Keratinocyte (primary cell): Measurements from ENCODE around the gene EGLN3. TPM values are rescaled to one million over a fixed set of nuclear protein-coding genes. Genes with fewer than 3 reads are reported as not detected.

Experiments
- DNase-seq: peaks from one replicate; pipeline ENCODE4 v3.0.0-alpha.2; 2011; ENCODE audit warnings: low read depth, missing footprints, low spot score
- FAIRE-seq: peaks from 2 replicates; lab custom pipeline; 2011; peaks lifted over from hg19 to GRCh38; lab: Jason Lieb, UNC
- H2AFZ ChIP-seq: 2 replicates; pipeline ENCODE4 v1.6.0; 2012; ENCODE audit warnings: low read length, control low read depth, inconsistent platforms; ENCODE audit not compliant: control insufficient read depth
- H3K27ac ChIP-seq: 2 replicates; pipeline ENCODE4 v1.5.1; 2011; ENCODE audit warnings: low read length; ENCODE audit not compliant: control insufficient read depth, insufficient read depth
- H3K27me3 ChIP-seq: 3 replicates; pipeline ENCODE4 v1.6.0; 2011; ENCODE audit warnings: low read length; ENCODE audit not compliant: control insufficient read depth, insufficient read depth; ENCODE audit errors: extremely low read depth
- H3K36me3 ChIP-seq, 2 experiments: 2 replicates in 1 of 2; 3 replicates in 1 of 2; pipeline ENCODE4 v1.5.1; 2011; ENCODE audit warnings: low read length in 2 of 2, mild to moderate bottlenecking in 1 of 2; ENCODE audit not compliant: control insufficient read depth in 2 of 2, insufficient read depth in 2 of 2; ENCODE audit errors: extremely low read depth in 1 of 2
- H3K4me1 ChIP-seq: 3 replicates; pipeline ENCODE4 v1.5.1; 2011; ENCODE audit warnings: low read length; ENCODE audit not compliant: control insufficient read depth, insufficient read depth; ENCODE audit errors: extremely low read depth
- H3K4me2 ChIP-seq: 3 replicates; pipeline ENCODE4 v1.6.0; 2011; ENCODE audit warnings: low read depth, low read length; ENCODE audit not compliant: control insufficient read depth, insufficient read depth; ENCODE audit errors: extremely low read depth
- H3K4me3 ChIP-seq, 3 experiments: fragments of 200-600 bp in 1 of 3; sonication (generic) in 1 of 3; 2 replicates in 2 of 3; 3 replicates in 1 of 3; pipeline ENCODE4 v1.5.1; 2011 to 2016; ENCODE audit warnings: low read length in 3 of 3, mild to moderate bottlenecking in 3 of 3, control low read depth in 2 of 3, inconsistent platforms in 1 of 3, low read depth in 1 of 3, mixed read lengths in 1 of 3, mixed run types in 1 of 3, moderate library complexity in 1 of 3; ENCODE audit not compliant: control insufficient read depth in 2 of 3, insufficient read depth in 2 of 3; ENCODE audit errors: extremely low read depth in 1 of 3
- H3K79me2 ChIP-seq: 2 replicates; pipeline ENCODE4 v1.6.0; 2012; ENCODE audit warnings: low read length; ENCODE audit not compliant: control insufficient read depth, insufficient read depth
- H3K9ac ChIP-seq: 3 replicates; pipeline ENCODE4 v1.6.0; 2011; ENCODE audit warnings: low read length; ENCODE audit not compliant: control insufficient read depth, insufficient read depth; ENCODE audit errors: extremely low read depth
- H3K9me1 ChIP-seq: 3 replicates; pipeline ENCODE4 v1.6.0; 2011; ENCODE audit warnings: low read length; ENCODE audit not compliant: control insufficient read depth, insufficient read depth; ENCODE audit errors: extremely low read depth
- H3K9me3 ChIP-seq: 2 replicates; pipeline ENCODE4 v1.5.1; 2012; ENCODE audit warnings: low read depth, low read length; ENCODE audit not compliant: control insufficient read depth
- H4K20me1 ChIP-seq: 3 replicates; pipeline ENCODE4 v1.6.0; 2011; ENCODE audit warnings: low read length; ENCODE audit not compliant: control insufficient read depth, insufficient read depth; ENCODE audit errors: extremely low read depth
- EZH2 ChIP-seq: IDR thresholded peaks from one replicate; pipeline ENCODE4 v1.6.1; 2012; ENCODE audit warnings: inconsistent platforms, mild to moderate bottlenecking, low read length, moderate library complexity
- dilution Hi-C: fragments of 300-500 bp; cut with MboI; formaldehyde crosslinking; loops from one replicate; pipeline ENCODE4 v1.7.0; 2020; ENCODE audit warnings: low sequenced_read_pairs; ENCODE audit not compliant: extremely low pct_ligation_motif_present
- polyA plus RNA-seq, 5 experiments: library from polyadenylated mRNA; depleted of rRNA in 3 of 5; stranded (reverse) in 3 of 5; stranded (forward) in 1 of 5; unstranded in 1 of 5; fragments of >200 nt; gene quantifications; 1 replicate in 1 of 5; 2 replicates in 3 of 5; 3 replicates in 1 of 5; pipeline versions ENCODE4 v1.2.1 to v1.2.3, GENCODE V29; 2011 to 2012; ENCODE audit warnings: missing spikeins in 2 of 5, low read depth in 1 of 5, low replicate concordance in 1 of 5
- TF ChIP-seq, protein P1 (sequence below), 3 experiments: IDR thresholded peaks in 1 of 3; conservative IDR thresholded peaks in 1 of 3; optimal IDR thresholded peaks in 1 of 3; 2 replicates in 2 of 3; 3 replicates in 1 of 3; pipeline versions ENCODE3 to v1.5.1; 2011; ENCODE audit warnings: low read length in 3 of 3, mild to moderate bottlenecking in 3 of 3, moderate library complexity in 2 of 3, control low read depth in 1 of 3, inconsistent platforms in 1 of 3; ENCODE audit not compliant: insufficient read depth in 2 of 3; ENCODE audit errors: extremely low read depth in 1 of 3

The EGLN3 gene
- polyA plus RNA-seq, 1 donor (not counting 4 experiments of a cell fraction or from before 2014, with no cell fraction given): 9.3 TPM

DNA sequence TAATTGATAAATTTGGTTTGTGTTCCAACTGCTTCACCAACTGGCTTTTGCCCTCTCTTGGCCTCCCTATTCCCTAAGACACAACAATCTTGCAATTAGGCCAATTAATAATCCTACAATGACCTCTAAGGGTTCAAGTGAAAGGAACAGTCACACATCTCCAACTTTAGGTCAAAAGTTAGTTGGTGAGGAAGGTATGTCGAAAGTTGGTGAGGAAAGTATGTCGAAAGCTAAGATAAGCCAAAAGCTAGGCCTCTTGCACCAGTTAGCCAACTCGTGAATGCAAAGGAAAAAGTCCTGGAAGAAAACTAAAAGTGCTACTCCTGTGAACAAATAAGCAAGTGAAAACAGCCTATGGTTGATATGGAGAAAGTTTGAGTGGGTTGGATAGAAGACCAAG, 32.6 kb downstream of the EGLN3 start:
- FAIRE-seq (no peak), DNase-seq (no peak)
- H3K79me2 ChIP-seq: no peaks in the 10 kb centered on the region
- no peaks in the 10 kb centered on the region for H3K9me1 ChIP-seq
- no peak overlapping the region for H2AFZ ChIP-seq
- no peak overlapping the region for H3K4me3 ChIP-seq
- no peaks in the 10 kb centered on the region for H3K9me3 ChIP-seq
- H4K20me1 ChIP-seq: no peaks in the 10 kb centered on the region
- no peak overlapping the region for H3K27ac ChIP-seq
- TF ChIP-seq, protein P1, sequence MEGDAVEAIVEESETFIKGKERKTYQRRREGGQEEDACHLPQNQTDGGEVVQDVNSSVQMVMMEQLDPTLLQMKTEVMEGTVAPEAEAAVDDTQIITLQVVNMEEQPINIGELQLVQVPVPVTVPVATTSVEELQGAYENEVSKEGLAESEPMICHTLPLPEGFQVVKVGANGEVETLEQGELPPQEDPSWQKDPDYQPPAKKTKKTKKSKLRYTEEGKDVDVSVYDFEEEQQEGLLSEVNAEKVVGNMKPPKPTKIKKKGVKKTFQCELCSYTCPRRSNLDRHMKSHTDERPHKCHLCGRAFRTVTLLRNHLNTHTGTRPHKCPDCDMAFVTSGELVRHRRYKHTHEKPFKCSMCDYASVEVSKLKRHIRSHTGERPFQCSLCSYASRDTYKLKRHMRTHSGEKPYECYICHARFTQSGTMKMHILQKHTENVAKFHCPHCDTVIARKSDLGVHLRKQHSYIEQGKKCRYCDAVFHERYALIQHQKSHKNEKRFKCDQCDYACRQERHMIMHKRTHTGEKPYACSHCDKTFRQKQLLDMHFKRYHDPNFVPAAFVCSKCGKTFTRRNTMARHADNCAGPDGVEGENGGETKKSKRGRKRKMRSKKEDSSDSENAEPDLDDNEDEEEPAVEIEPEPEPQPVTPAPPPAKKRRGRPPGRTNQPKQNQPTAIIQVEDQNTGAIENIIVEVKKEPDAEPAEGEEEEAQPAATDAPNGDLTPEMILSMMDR (optimal IDR thresholded peaks at IDR 0.05 in 1 of 3, IDR thresholded peaks at IDR 0.05 in 1 of 3, conservative IDR thresholded peaks at IDR 0.05 in 1 of 3; ENCODE audit: extremely low read depth in 1 of 3, insufficient read depth in 2 of 3, low read length in 3 of 3): no peak
- TF ChIP-seq EZH2: no peak
- H3K4me1 ChIP-seq: peaks cover 8% of the 10 kb centered on the region
- H3K36me3 ChIP-seq: no peaks in the 10 kb centered on the region
- dilution Hi-C loops: no loop called here
- no peak overlapping the region for H3K4me2 ChIP-seq
- no peak overlapping the region for H3K9ac ChIP-seq
- no peaks in the 10 kb centered on the region for H3K27me3 ChIP-seq

DNA sequence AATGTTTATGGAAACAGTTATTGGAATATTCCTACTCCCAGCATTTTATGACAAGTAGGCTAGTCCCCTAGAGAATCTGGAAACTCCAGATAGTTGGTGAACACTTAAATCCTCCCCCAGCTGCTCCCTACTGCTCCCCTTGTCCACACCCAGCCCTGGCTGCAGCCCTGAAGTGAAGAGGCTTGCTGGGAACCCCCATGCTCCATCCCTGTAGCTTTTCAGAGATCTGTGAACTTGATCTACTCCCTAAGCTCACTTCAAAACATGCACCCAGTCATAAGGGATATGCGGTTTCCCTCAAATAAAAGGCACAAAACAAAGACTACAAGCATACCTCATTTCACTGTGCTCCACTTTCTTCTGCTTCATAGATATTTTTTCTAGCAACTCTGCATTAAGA, 33.2 kb downstream of the EGLN3 start:
- Histone ChIP-seq H3K27ac (no peak overlapping the region), H3K27me3 (no peaks in the 10 kb centered on the region), H3K4me3 (no peak overlapping the region), H4K20me1 (no peaks in the 10 kb centered on the region), H3K9ac (no peak overlapping the region), H3K4me2 (no peak overlapping the region), H2AFZ (no peak overlapping the region), H3K9me1 (no peaks in the 10 kb centered on the region), H3K4me1 (peaks cover 8% of the 10 kb centered on the region), H3K9me3 (no peaks in the 10 kb centered on the region), H3K79me2 (no peaks in the 10 kb centered on the region), H3K36me3 (no peaks in the 10 kb centered on the region)
- dilution Hi-C loops: no loop called here
- TF ChIP-seq, protein P1 (optimal IDR thresholded peaks at IDR 0.05 in 1 of 3, IDR thresholded peaks at IDR 0.05 in 1 of 3, conservative IDR thresholded peaks at IDR 0.05 in 1 of 3; ENCODE audit: extremely low read depth in 1 of 3, insufficient read depth in 2 of 3, low read length in 3 of 3): no peak
- no peak for TF ChIP-seq EZH2
- FAIRE-seq (no peak), DNase-seq (no peak)
